Measurements from ENCODE around the gene UTP14C. TPM values are rescaled to one million over a fixed set of nuclear protein-coding genes. Genes with fewer than 3 reads are reported as not detected.

Gene UTP14C
- total RNA-seq, 1 experiment from 2014 or later = 19.8 TPM

DNA sequence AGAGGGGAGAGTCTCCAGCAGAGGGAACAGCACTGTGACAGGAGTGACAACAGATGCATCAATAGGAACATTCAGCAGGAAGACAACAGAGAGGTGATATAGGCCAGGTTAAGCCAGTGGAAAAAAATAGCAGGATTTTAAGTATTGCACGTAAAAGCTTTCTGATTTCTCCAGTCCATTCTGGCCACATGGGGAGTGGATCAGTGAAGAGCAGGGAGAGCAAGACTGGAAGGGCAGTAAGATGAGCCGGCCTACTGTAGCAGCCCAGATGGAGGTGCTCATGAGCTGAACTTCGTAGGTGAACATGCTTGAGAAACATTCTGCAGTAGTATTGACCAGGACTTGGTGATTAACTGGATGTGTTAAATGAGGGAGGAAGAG lies 1.7 kb downstream of the UTP14C start:
- Histone ChIP-seq H3K23me2 (ENCODE audit: insufficient read length, low read depth, low read length, poor library complexity, severe bottlenecking) (no peaks in the 10 kb centered on the region), H3T11ph (ENCODE audit: low read length) (no peak overlapping the region), H3K4me2 (ENCODE audit: insufficient read depth, insufficient read length, low read length) (no peak overlapping the region), H4K5ac (ENCODE audit: insufficient read length, low read depth, low read length) (no peak overlapping the region), H3K18ac (ENCODE audit: insufficient read length, low read depth, low read length) (no peak overlapping the region), H4K8ac (replicated peaks; ENCODE audit: insufficient read length, low read depth, low read length) (no peak overlapping the region), H3K4me1 (ENCODE audit: insufficient read depth, low read length) (no peaks in the 10 kb centered on the region), H2BK12ac (ENCODE audit: insufficient read length, low read depth, low read length) (no peak overlapping the region), H4K91ac (ENCODE audit: insufficient read length, low read depth, low read length) (no peak overlapping the region), H2BK20ac (ENCODE audit: low read depth, low read length, poor library complexity, severe bottlenecking) (no peak overlapping the region), H3K27me3 (ENCODE audit: insufficient read depth, low read length) (no peaks in the 10 kb centered on the region), H4K20me1 (ENCODE audit: control insufficient read depth, insufficient read depth, insufficient read length) (peaks cover 4% of the 10 kb centered on the region), H3K9me3 (ENCODE audit: control insufficient read depth, low read depth, low read length) (no peaks in the 10 kb centered on the region), H2BK15ac (ENCODE audit: low read depth, low read length) (no peak overlapping the region), H2AFZ (ENCODE audit: low read length) (no peak overlapping the region), H3K23ac (ENCODE audit: insufficient read length, low read depth, low read length) (no peak overlapping the region), H3K9ac (ENCODE audit: extremely low read depth, insufficient read length, low read length) (no peak overlapping the region), H2BK120ac (ENCODE audit: low read depth, low read length, poor library complexity, severe bottlenecking) (no peak overlapping the region), H2AK5ac (ENCODE audit: insufficient read length, low read length) (no peak overlapping the region), H3K56ac (ENCODE audit: insufficient read length, low read depth, low read length) (no peak overlapping the region), H3K79me2 (ENCODE audit: insufficient read depth, low read length) (no peaks in the 10 kb centered on the region), H2BK5ac (ENCODE audit: insufficient read length, low read length) (no peak overlapping the region), H3K27ac (ENCODE audit: insufficient read length, low read depth, low read length) (no peak overlapping the region), H3K79me1 (ENCODE audit: insufficient read depth, low read depth, low read length, poor library complexity, severe bottlenecking) (peaks cover 2% of the 10 kb centered on the region), H3K14ac (ENCODE audit: insufficient read depth, low read length) (no peak overlapping the region), H3K4ac (ENCODE audit: low read depth, low read length) (no peak overlapping the region)
- TF ChIP-seq, protein P1, sequence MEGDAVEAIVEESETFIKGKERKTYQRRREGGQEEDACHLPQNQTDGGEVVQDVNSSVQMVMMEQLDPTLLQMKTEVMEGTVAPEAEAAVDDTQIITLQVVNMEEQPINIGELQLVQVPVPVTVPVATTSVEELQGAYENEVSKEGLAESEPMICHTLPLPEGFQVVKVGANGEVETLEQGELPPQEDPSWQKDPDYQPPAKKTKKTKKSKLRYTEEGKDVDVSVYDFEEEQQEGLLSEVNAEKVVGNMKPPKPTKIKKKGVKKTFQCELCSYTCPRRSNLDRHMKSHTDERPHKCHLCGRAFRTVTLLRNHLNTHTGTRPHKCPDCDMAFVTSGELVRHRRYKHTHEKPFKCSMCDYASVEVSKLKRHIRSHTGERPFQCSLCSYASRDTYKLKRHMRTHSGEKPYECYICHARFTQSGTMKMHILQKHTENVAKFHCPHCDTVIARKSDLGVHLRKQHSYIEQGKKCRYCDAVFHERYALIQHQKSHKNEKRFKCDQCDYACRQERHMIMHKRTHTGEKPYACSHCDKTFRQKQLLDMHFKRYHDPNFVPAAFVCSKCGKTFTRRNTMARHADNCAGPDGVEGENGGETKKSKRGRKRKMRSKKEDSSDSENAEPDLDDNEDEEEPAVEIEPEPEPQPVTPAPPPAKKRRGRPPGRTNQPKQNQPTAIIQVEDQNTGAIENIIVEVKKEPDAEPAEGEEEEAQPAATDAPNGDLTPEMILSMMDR (conservative IDR thresholded peaks at IDR 0.05) = 0 out of 3 replicates have a peak, but pooled peaks have one; percentile 32
- Mint-ChIP-seq H3K4me1 (no peaks in the 10 kb centered on the region), H3K27ac (no peak overlapping the region; a peak in 1 of 7 replicates), H3K9me3 (peaks cover 2 to 26% of the 10 kb centered on the region in 2 experiments; a peak in 3 of 5 replicates), H3K36me3 (ENCODE audit: insufficient read depth in 1 of 3, low read depth in 3 of 3) (peaks cover 36 to 92% (median 78%) of the 10 kb centered on the region in 3 experiments), H3K4me3 (no peak overlapping the region), H3K27me3 (ENCODE audit: low read depth) (no peaks in the 10 kb centered on the region)
- peak; percentile 32 for DNase-seq
- no CpG with 5 or more reads among the region's 3 CpGs for WGBS (ENCODE audit: extremely low coverage, insufficient read length, low lambda C conversion rate)
